Stimulated activated CD8-positive, alpha-beta memory T cell treated with anti-CD3 and anti-CD28 coated beads, Interleukin-7, amount 100 ng/mL, for 1 hour (primary cell): Measurements from ENCODE around the gene JPH4.

Source experiments
- DNase-seq, 2 donors: peaks; one replicate each; pipeline ENCODE4 v3.0.0-alpha.2; 2020; ENCODE audit warnings: low read depth in 2 of 2

The JPH4 gene

GRCh38 chr14:23579739-23580138 lies 1.1 kb upstream of the JPH4 start:
- DNase-seq: no peak

- DNase-seq: no peak
Observed at GRCh38 chr14:23579311-23579630, 681 bp upstream of the JPH4 start.

GRCh38 chr14:23577710-23578392 lies 739 bp downstream of the JPH4 start:
- DNase-seq: no peak

- DNase-seq: no peak
Observed at GRCh38 chr14:23577004-23577681, 1.4 kb downstream of the JPH4 start.

GRCh38 chr14:23573384-23574015 lies 5.1 kb downstream of the JPH4 start:
- DNase-seq: no peak

GRCh38 chr14:23572836-23573235 lies 5.8 kb downstream of the JPH4 start:
- no peak for DNase-seq

GRCh38 chr14:23572524-23572828 lies 6.1 kb downstream of the JPH4 start:
- DNase-seq: no peak

- DNase-seq: no peak
Observed at GRCh38 chr14:23571701-23572523, 6.7 kb downstream of the JPH4 start.

GRCh38 chr14:23570806-23571483 lies 7.6 kb downstream of the JPH4 start:
- DNase-seq: no peak

- no peak for DNase-seq
Observed at GRCh38 chr14:23569443-23570151, 9.0 kb downstream of the JPH4 start.

GRCh38 chr14:23568600-23569331 lies 9.8 kb downstream of the JPH4 start:
- no peak for DNase-seq

- no peak for DNase-seq
Observed at GRCh38 chr14:23568021-23568599, 10.5 kb downstream of the JPH4 start.

GRCh38 chr14:23567186-23568020 lies 11.2 kb downstream of the JPH4 start, which contains the start of gene AP1G2:
AP1G2 (minus strand) TSS chr14:23567791; CDS start chr14:23567314, 477 bp downstream.
- DNase-seq: peak; percentile 62 to 69

- DNase-seq: no peak
Observed at GRCh38 chr14:23566778-23567185, 11.8 kb downstream of the JPH4 start.

- DNase-seq: no peak
Observed at GRCh38 chr14:23566112-23566777, 12.3 kb downstream of the JPH4 start.

- DNase-seq: no peak
Observed at GRCh38 chr14:23565626-23566025, 13.0 kb downstream of the JPH4 start.

- no peak for DNase-seq
Observed at GRCh38 chr14:23564876-23565275, 13.7 kb downstream of the JPH4 start.

GRCh38 chr14:23564181-23564812 lies 14.3 kb downstream of the JPH4 start:
- no peak for DNase-seq
